CD14-positive monocyte (primary cell): Measurements from ENCODE around the gene AGBL1. TPM values are rescaled to one million over a fixed set of nuclear protein-coding genes. Genes with fewer than 3 reads are reported as not detected.

Source experiments
- DNase-seq, 3 donors: peaks; one replicate each; pipeline ENCODE4 v3.0.0-alpha.2; 2011 to 2022
- H2AFZ ChIP-seq: 2 replicates; pipeline ENCODE4 v1.6.0; 2012; ENCODE audit warnings: mild to moderate bottlenecking, low read depth, low read length, inconsistent platforms; ENCODE audit not compliant: insufficient read depth, poor library complexity, severe bottlenecking
- H3K27ac ChIP-seq, 2 donors: 1 replicate in 1 of 2; 2 replicates in 1 of 2; pipeline ENCODE4 v1.5.1; 2012 to 2013; ENCODE audit warnings: low read length in 2 of 2, control low read depth in 1 of 2, inconsistent platforms in 1 of 2, low read depth in 1 of 2, mild to moderate bottlenecking in 1 of 2
- H3K27me3 ChIP-seq, 2 donors: one replicate each; pipeline versions ENCODE4 v1.6.0 to v1.6.1; 2011 to 2013; ENCODE audit warnings: low read length in 2 of 2; ENCODE audit not compliant: control insufficient read depth in 2 of 2, insufficient read depth in 2 of 2
- H3K36me3 ChIP-seq, 2 donors: replicated peaks in 1 of 2; 1 replicate in 1 of 2; 2 replicates in 1 of 2; pipeline versions ENCODE4 v1.5.1 to v1.6.1; 2012 to 2013; ENCODE audit warnings: low read length in 2 of 2, control low read depth in 1 of 2, inconsistent platforms in 1 of 2, mild to moderate bottlenecking in 1 of 2; ENCODE audit not compliant: insufficient read depth in 2 of 2, control insufficient read depth in 1 of 2
- H3K4me1 ChIP-seq, 2 donors: 1 replicate in 1 of 2; 2 replicates in 1 of 2; pipeline versions ENCODE4 v1.5.1 to v1.6.1; 2012 to 2013; ENCODE audit warnings: low read length in 2 of 2, control low read depth in 1 of 2, inconsistent platforms in 1 of 2, mild to moderate bottlenecking in 1 of 2, moderate library complexity in 1 of 2; ENCODE audit not compliant: insufficient read depth in 2 of 2, control insufficient read depth in 1 of 2
- H3K4me2 ChIP-seq: replicated peaks from 2 replicates; pipeline ENCODE3; 2012; ENCODE audit warnings: low read length, moderate library complexity, mild to moderate bottlenecking; ENCODE audit not compliant: poor library complexity, severe bottlenecking; ENCODE audit errors: extremely low read depth
- H3K4me3 ChIP-seq, 3 experiments: fragments of 200-600 bp in 1 of 3; sonication (generic) in 1 of 3; replicated peaks in 1 of 3; 1 replicate in 2 of 3; 2 replicates in 1 of 3; pipeline ENCODE4 v1.5.1; 2011 to 2013; ENCODE audit warnings: low read length in 3 of 3, mild to moderate bottlenecking in 3 of 3, control low read depth in 2 of 3, low read depth in 2 of 3, inconsistent platforms in 1 of 3, moderate library complexity in 1 of 3
- H3K79me2 ChIP-seq: 2 replicates; pipeline ENCODE4 v1.6.0; 2012; ENCODE audit warnings: mild to moderate bottlenecking, control low read depth, inconsistent platforms, low read length, moderate library complexity; ENCODE audit not compliant: insufficient read depth
- H3K9ac ChIP-seq: 2 replicates; pipeline ENCODE4 v1.6.0; 2017; ENCODE audit warnings: low read length, mild to moderate bottlenecking; ENCODE audit not compliant: insufficient read depth, poor library complexity, severe bottlenecking
- H3K9me3 ChIP-seq, 2 donors: replicated peaks in 1 of 2; 1 replicate in 1 of 2; 2 replicates in 1 of 2; pipeline versions ENCODE4 v1.5.1 to v1.6.1; 2012 to 2013; ENCODE audit warnings: low read length in 2 of 2, control low read depth in 1 of 2; ENCODE audit not compliant: control insufficient read depth in 1 of 2, insufficient read depth in 1 of 2
- H4K20me1 ChIP-seq: 2 replicates; pipeline ENCODE4 v1.6.0; 2012; ENCODE audit warnings: mild to moderate bottlenecking, low read length, control low read depth, moderate library complexity; ENCODE audit not compliant: insufficient read depth
- H3K27ac Mint-ChIP-seq, 7 donors: one replicate each; pipeline ENCODE4 v1.8.0; 2020; ENCODE audit warnings: mild to moderate bottlenecking in 7 of 7, mixed read lengths in 7 of 7, moderate library complexity in 6 of 7, inconsistent platforms in 2 of 7
- H3K27me3 Mint-ChIP-seq, 3 donors: one replicate each; pipeline ENCODE4 v1.8.0; 2021 to 2022; ENCODE audit warnings: low read depth in 3 of 3, mild to moderate bottlenecking in 3 of 3, mixed read lengths in 3 of 3, moderate library complexity in 3 of 3, inconsistent platforms in 1 of 3
- H3K36me3 Mint-ChIP-seq, 2 donors: one replicate each; pipeline ENCODE4 v1.8.0; 2020; ENCODE audit warnings: mixed read lengths in 2 of 2, inconsistent platforms in 1 of 2, mild to moderate bottlenecking in 1 of 2
- H3K4me1 Mint-ChIP-seq: one replicate; pipeline ENCODE4 v1.8.0; 2020; ENCODE audit warnings: mild to moderate bottlenecking, mixed read lengths
- H3K4me3 Mint-ChIP-seq, 2 donors: one replicate each; pipeline ENCODE4 v1.8.0; 2020; ENCODE audit warnings: mild to moderate bottlenecking in 2 of 2, mixed read lengths in 2 of 2, moderate library complexity in 1 of 2
- H3K9me3 Mint-ChIP-seq, 7 donors: one replicate each; pipeline ENCODE4 v1.8.0; 2020 to 2022; ENCODE audit warnings: mixed read lengths in 7 of 7, mild to moderate bottlenecking in 6 of 7, moderate library complexity in 6 of 7, inconsistent platforms in 2 of 7
- WGBS: methylation state at CpG from one replicate; pipeline ENCODE4 v1.1.5; 2013; ENCODE audit warnings: missing lambda C conversion rate; ENCODE audit not compliant: insufficient coverage; 5-methylcytosine and 5-hydroxymethylcytosine counted together
- intact Hi-C, 2 donors: fragments of 100-400 bp; cut with micrococcal nuclease; formaldehyde crosslinking; loops; one replicate each; pipeline versions ENCODE4 v1.15.0 to v1.15.1; 2023
- polyA plus RNA-seq, 3 donors: library from polyadenylated mRNA; depleted of rRNA in 1 of 3; unstranded in 2 of 3; stranded (reverse) in 1 of 3; fragments of 300-500 nt in 2 of 3; fragments of >200 nt in 1 of 3; fragmentation: Illumina TruSeq in 2 of 3; gene quantifications; 1 replicate in 2 of 3; 2 replicates in 1 of 3; pipeline ENCODE4 v1.2.3, GENCODE V29; 2012 to 2021
- TF ChIP-seq, protein P1 (sequence below): fragments of 200-600 bp; IDR thresholded peaks from one replicate; pipeline ENCODE4 v1.8.0; 2022; ENCODE audit warnings: antibody characterized with exemption, mild to moderate bottlenecking

AGBL1 gene
- polyA plus RNA-seq, 3 donors, result not detected

- Histone ChIP-seq H2AFZ (no peak overlapping the region), H4K20me1 (no peaks in the 10 kb centered on the region), H3K9me3 (peaks cover 17 to 30% of the 10 kb centered on the region in 2 donors), H3K4me3 (no peak overlapping the region), H3K27ac (no peak overlapping the region), H3K9ac (no peak overlapping the region), H3K4me2 (no peak overlapping the region), H3K36me3 (no peaks in the 10 kb centered on the region), H3K27me3 (no peaks in the 10 kb centered on the region), H3K4me1 (no peaks in the 10 kb centered on the region), H3K79me2 (no peaks in the 10 kb centered on the region)
- no peaks in the 10 kb centered on the region for H3K27me3 Mint-ChIP-seq
- no peak overlapping the region for H3K4me3 Mint-ChIP-seq
- intact Hi-C loops, result no loop called here
- peaks cover 5 to 25% (median 10%) of the 10 kb centered on the region in 7 donors for H3K9me3 Mint-ChIP-seq
- TF ChIP-seq, protein P1, sequence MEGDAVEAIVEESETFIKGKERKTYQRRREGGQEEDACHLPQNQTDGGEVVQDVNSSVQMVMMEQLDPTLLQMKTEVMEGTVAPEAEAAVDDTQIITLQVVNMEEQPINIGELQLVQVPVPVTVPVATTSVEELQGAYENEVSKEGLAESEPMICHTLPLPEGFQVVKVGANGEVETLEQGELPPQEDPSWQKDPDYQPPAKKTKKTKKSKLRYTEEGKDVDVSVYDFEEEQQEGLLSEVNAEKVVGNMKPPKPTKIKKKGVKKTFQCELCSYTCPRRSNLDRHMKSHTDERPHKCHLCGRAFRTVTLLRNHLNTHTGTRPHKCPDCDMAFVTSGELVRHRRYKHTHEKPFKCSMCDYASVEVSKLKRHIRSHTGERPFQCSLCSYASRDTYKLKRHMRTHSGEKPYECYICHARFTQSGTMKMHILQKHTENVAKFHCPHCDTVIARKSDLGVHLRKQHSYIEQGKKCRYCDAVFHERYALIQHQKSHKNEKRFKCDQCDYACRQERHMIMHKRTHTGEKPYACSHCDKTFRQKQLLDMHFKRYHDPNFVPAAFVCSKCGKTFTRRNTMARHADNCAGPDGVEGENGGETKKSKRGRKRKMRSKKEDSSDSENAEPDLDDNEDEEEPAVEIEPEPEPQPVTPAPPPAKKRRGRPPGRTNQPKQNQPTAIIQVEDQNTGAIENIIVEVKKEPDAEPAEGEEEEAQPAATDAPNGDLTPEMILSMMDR, result no peak
- no peaks in the 10 kb centered on the region for H3K36me3 Mint-ChIP-seq
- no peak overlapping the region for H3K27ac Mint-ChIP-seq
- no peak for DNase-seq
- no peaks in the 10 kb centered on the region for H3K4me1 Mint-ChIP-seq
- WGBS, result 93% methylated on average over 2 of the region's 2 CpGs
These were observed 249.0 kb downstream of the AGBL1 start for GRCh38 chr15:86328658-86329057.

DNA sequence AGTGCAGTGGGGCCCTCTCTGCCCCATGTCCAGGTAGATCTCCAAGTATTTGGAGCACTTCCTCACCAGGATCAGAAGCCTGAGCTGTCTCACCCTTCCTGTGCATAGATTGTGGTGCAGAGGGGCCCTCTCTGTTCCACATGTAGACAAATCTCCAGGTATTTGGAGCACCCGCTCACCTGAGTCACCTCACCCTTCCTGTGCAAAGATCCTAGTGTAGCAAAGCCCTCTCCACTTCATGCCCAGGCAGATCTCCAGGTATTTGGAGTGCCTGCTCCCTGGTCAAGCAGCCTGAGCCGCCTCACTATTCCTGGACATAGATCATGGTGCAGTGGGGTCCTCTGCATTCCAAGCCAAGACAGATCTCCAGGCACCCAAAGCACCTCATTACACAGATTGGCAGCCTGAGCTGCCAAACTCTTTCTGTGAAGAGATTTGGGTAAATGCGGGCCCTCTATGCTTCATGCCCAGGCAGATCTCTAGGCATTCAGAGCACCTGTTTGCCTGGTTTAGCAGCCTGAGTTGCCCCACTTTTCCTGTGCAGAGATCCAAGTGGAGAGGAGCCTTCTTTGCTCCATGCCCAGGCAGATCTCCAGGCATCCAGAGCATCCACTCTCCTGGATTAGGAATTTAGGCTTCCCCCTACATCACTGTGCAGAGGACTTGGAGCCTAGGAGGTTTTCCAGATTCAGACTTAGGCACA, 249.8 kb downstream of the AGBL1 start:
- H4K20me1 ChIP-seq, result no peaks in the 10 kb centered on the region
- H3K9ac ChIP-seq, result no peak overlapping the region
- Mint-ChIP-seq H3K27me3 (no peaks in the 10 kb centered on the region), H3K4me1 (no peaks in the 10 kb centered on the region), H3K4me3 (no peak overlapping the region), H3K9me3 (peaks cover 5 to 25% (median 10%) of the 10 kb centered on the region in 7 donors), H3K27ac (no peak overlapping the region), H3K36me3 (no peaks in the 10 kb centered on the region)
- TF ChIP-seq, protein P1, result no peak
- no peak overlapping the region for H3K4me2 ChIP-seq
- no peak overlapping the region for H3K4me3 ChIP-seq
- H2AFZ ChIP-seq, result no peak overlapping the region
- H3K27me3 ChIP-seq, result no peaks in the 10 kb centered on the region
- no peaks in the 10 kb centered on the region for H3K4me1 ChIP-seq
- intact Hi-C loops, result no loop called here
- H3K36me3 ChIP-seq, result no peaks in the 10 kb centered on the region
- peaks cover 17 to 30% of the 10 kb centered on the region in 2 donors for H3K9me3 ChIP-seq
- WGBS, result 100% methylated on average over 3 of the region's 3 CpGs
- H3K27ac ChIP-seq, result no peak overlapping the region
- no peaks in the 10 kb centered on the region for H3K79me2 ChIP-seq
- DNase-seq, result no peak
